Hematopoietic multipotent progenitor cell (in vitro differentiated cells): ENCODE data around the gene RPS15. TPM values are rescaled to one million over a fixed set of nuclear protein-coding genes. Genes with fewer than 3 reads are reported as not detected.

ENCODE experiments used
- DNase-seq, 3 donors: peaks; one replicate each; pipeline ENCODE4 v3.0.0-alpha.2; 2011 to 2015; ENCODE audit warnings: low read depth in 2 of 3, low spot score in 2 of 3
- total RNA-seq: library from RNA; depleted of rRNA; stranded (reverse); fragments of >200 nt; gene quantifications from one replicate; pipeline ENCODE4 v1.2.3, GENCODE V29; 2012

The RPS15 gene
- total RNA-seq, 1 donor, result 2,062 TPM

DNA sequence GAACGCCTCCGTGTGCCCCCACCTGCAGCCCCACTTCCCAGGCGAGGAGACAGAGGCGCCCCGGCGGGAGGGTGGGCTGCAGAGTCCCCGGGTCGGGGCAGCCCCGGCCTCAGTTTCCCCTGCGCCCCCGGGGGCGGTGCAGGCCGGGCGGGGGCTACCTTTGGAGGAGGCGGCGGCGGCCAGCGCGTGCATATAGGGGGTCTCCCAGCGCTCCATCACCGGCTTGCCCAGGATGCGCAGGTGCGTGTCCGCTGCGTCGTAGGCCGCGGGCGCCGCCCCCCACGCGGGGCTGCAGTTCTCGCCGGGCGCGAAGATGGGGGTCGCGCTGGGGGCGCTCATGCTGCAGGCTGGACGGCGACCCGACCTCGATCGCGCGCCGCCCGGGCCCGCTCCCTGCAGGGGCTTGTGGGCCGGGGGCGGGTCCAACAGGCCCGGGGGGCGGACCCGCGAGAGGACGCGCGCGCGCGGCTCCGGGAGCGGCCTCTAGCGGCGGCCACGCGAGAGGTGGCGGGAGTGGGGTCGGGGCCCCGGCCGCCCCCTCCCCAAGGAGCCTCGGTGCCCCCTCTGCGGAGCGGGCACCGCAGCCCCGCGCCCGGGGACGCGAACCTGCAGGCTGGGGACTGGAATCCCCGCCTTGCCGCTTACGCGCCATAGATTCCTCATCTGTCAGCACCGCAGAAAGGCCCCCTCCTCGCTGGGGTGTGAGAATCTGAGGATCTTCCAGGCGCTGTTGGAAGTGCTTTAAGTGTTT is 36.9 kb upstream of the RPS15 start, which contains the start of gene GAMT:
Gene GAMT (minus strand): TSS at position 405 of the 751 bp plus-strand sequence. CDS start 66 bp downstream, at position 339.
- peak in 1 of 3 donors; percentile 45 for DNase-seq

- no peak for DNase-seq
Measured at GRCh38 chr19:1401889-1402217, 36.3 kb upstream of the RPS15 start.

DNA sequence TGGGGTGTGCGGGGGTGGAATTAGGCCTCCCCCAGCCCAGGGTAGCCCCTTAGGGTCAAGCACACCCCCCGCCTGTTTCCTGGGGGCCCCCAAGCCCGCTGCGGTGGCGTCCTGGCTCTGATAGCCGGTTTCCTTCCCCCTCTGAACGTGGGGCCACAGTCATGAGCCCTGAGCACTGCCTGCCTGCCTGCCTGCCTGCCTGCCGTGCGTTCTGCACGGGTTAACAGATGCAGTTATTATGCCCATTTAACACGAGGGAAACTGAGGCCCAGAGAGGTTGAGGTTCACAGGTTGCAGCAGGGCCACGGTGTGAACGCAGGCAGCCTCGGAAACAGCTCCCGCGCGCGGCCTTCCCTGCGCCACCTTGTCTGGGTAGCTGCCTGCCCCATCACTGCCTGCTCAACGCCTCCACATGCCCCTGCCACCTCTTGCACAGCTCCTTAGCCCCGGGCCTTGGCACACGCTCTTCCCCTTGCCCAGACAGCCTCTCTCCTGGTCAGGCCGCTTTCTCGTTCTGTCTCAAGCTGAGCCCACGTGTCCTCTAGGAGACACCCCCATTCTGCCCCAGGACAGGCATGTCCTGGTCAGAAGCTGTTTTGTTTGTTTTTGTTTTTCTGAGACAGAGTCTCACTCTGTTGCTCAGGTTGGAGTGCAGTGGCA is 35.7 kb upstream of the RPS15 start:
- no peak for DNase-seq

- DNase-seq, result peak; percentile 99
Measured at GRCh38 chr19:1406774-1407527, 31.2 kb upstream of the RPS15 start.

GRCh38 chr19:1407528-1408299 is 30.5 kb upstream of the RPS15 start, which contains the start of gene DAZAP1:
TSS of gene DAZAP1 (plus strand) at chr19:1407586. CDS start at chr19:1407774, 188 bp downstream.
- peak in 1 of 3 donors; percentile 28 for DNase-seq

GRCh38 chr19:1408300-1409203 is 29.6 kb upstream of the RPS15 start:
- DNase-seq, result peak; percentile 24 to 57 (median 53)

DNA sequence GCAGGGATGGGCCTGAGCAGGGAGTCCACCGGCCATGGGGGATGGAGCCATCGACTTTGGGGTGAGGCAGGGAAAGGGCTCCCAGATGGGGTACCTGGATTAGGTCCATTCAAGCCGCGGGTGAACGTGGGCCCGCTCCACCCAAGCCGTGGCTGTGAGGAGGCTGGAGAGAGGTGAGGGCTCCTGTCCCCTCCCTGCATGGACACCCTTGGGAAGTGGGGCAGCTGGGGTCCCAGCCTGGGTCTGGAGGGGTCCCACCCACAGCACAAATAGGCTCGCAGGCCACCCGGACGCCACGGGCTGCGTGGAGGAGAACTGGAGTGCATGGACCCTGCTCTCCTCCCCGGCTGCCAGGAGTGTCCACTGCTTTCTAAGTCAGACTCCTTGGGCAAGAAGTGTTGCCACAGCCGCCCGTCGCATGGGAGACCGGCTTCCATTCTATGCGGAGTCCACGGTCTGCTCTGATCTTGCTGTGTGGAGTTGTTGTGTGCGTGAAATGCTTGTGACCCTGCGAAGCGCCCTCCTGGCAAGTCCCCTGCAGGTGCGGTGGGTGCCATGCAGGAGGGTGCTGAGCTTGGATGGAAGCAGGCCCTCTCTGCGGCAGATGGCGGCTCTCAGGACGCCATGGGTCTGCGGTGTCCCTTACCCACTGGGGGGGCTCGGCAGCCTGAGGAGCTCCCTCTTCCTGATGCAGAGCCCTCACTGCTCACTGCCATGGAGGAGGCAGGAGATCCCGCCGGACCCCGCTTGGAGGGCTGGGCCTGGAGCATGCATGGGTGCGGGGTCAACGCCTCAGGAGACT is 28.8 kb upstream of the RPS15 start:
- no peak for DNase-seq

DNA sequence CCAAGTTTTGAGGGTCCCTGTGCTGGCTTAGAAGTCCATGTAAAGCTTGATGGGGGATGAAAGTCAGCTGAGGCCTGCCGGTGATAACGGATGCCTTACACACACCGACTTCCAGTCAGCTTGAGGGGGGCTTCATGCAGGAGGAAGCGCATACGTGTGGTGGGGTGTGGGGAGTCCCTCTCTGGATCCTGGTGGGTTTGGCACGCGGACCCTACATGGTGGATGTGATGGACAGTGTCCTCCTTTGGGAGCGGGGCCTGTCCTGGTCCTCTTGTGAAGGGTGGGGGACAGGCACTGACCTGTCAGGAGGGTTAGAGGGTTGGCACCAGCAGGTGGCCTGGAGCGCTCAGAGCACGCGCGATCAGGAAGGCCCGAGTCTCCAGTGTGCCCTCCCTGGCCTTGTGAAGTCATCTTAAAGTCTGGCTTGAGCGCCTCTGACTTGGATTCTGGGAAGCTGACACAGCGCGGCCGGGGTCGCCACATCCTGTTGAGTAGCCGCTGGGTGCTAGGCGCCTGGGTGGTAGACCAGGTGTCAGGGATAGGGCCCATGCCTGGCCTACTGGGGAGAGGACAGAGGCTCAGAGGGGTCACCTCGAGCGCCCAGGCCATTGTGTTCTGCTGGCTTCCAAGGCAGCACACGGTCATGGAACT is 27.9 kb upstream of the RPS15 start:
- no peak for DNase-seq

- no peak for DNase-seq
Measured at GRCh38 chr19:1410789-1411188, 27.4 kb upstream of the RPS15 start.

GRCh38 chr19:1411255-1412191 is 26.7 kb upstream of the RPS15 start:
- no peak for DNase-seq

GRCh38 chr19:1412323-1412923 is 25.8 kb upstream of the RPS15 start:
- DNase-seq, result no peak

DNA sequence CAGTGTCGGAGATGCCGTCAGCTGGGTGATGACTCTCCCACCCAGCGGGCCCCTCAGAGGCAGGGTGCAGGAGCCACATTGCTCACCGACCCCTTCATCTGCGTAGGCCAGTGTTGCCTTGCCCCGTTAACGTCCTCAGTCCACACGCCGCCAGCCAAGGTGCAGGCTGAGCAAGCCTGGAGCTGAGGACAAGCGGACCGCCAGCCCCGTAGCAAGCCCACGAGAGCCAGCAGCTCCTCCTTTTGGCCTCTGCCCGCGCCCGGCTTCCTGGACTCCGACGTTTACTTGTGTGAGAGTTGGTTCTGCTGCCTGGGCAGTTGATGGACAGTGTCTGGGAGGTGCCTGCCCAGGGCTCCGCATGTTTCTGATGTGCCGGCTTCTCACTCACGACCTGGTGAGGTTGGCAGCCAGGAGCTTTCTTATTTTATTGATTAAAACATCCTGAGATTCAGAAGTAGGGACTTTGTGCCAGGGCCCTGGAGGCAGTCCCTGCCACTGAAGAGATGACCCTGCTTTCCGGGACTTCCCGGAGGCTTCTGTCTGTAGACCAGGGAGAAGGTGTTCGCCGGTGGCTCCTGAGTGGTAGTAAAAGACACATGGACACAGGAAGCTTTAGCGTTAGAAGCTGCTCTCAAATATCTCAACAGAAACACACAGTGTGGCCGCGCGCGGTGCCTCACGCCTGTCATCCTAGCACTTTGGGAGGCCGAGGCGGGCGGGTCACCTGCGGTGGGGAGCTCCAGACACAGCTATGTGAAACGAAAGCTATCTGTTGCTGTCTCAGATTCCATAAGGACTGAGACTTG is 25.0 kb upstream of the RPS15 start:
- no peak for DNase-seq

DNA sequence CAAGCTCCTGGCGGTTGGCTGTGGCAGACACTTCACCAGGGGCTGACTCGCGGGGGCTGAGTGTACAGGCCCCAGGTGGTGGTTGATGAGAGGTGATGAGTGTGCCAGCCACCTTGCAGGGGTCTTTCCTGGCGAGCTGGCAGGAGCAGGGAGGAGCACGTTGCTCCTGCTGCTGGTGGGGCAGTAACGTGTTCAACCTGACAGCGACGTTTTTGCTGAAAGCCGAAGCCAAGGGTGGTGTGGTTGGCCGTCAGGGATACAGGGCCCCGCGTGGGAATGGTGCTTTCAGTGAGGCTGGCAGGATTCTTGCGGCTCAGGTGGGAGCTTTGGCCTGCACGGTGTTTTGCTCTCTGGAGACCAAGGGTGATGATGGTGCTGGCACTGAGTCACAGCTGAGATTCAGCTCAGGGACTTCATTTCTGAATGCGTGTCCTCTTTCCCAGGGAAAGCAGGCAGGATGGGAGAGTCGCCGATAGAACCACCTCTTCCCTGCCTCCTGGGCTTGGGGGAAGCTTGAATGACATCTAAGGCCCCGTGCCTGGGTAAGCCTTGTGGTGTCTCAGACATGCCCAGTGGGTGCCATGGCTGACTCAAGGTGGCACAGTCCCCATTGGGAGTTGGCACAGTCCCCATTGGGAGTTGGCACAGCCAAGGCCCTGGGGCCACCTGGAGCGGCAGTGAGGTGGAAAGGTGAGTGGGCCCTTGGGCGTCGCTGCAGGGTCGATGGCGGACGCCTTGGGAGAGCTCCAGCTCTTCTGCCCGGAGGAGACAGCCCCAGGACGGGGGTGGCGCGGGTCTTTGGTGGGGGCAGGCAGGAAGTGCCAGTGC is 22.0 kb upstream of the RPS15 start:
- no peak for DNase-seq

- DNase-seq, result no peak
Measured at GRCh38 chr19:1417145-1417544, 21.1 kb upstream of the RPS15 start.
